Daoy (cell line): ENCODE data around the gene FAM3C. TPM values are rescaled to one million over a fixed set of nuclear protein-coding genes. Genes with fewer than 3 reads are reported as not detected.
"Not testable (repeated sequence)": the region's sequence is repeated elsewhere in the genome, so short reads cannot be mapped to it uniquely, and the experiment has no call there.

Source experiments
- DNase-seq: peaks from one replicate; pipeline ENCODE4 v3.0.0-alpha.2; 2015; ENCODE audit warnings: low read depth
- total RNA-seq: library from RNA; depleted of rRNA; stranded (reverse); fragments of >200 nt; shearing (Covaris generic); gene quantifications from 2 replicates; pipeline ENCODE4 v1.2.3, GENCODE V29; 2014

The FAM3C gene
- total RNA-seq, 1 experiment from 2014 or later = 86.6 TPM

DNA sequence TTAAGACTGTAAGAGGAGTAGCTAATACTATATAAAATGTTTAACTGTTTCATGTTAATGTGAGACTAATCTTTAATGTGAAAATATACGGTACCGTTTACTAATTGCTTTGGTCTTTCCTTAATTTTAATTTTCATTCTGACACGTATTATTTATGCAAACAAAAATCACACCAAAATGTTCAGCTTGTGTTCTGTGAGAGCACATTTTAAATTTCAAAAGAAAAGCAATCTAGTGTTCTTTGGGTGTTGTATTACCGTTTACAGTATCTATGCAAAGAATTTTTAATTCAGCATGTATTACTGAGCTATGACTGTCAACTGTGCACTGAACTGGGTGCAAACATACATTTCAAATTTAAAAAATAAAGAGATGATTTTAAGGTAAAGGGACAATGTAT is 65.1 kb downstream of the FAM3C start:
- DNase-seq = no peak

DNA sequence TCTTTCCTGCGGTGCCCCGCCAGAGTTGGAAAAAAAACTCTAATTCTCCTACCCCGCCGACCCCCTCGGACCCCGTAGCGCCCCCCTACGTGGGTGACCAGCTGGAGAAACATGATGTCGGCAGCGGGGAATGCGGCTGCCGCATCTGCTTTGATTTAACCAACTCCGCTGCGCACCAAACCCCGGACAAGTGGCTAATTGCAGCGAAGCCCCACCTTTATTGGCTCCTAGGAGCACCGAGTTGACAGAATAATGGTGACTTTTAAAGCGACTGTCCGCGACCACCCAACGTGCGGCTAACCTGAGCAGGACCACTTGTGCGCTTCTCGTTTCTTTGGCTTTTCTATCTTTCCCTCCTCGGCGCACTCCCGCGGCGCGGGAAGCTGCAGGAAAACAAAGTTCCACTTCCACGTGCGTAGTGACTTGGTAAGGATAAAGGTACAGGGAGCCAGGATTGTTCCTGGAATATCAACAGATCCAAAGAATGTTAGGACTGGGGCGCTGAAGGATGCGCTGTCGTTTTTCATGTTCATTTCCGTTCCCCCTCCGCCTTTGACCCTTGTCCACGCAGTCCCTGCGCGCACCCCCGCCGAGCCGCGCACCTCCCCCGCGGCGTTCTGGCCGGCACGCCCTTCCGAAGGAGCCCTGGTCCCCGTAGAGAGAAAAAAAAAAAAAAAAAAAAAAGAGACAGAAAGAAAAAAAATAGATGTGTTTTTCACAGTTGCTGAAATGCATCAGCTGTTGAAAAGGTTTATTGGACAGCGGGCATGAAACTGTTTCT is 65.9 kb downstream of the FAM3C start:
- peak; percentile 42 for DNase-seq

DNA sequence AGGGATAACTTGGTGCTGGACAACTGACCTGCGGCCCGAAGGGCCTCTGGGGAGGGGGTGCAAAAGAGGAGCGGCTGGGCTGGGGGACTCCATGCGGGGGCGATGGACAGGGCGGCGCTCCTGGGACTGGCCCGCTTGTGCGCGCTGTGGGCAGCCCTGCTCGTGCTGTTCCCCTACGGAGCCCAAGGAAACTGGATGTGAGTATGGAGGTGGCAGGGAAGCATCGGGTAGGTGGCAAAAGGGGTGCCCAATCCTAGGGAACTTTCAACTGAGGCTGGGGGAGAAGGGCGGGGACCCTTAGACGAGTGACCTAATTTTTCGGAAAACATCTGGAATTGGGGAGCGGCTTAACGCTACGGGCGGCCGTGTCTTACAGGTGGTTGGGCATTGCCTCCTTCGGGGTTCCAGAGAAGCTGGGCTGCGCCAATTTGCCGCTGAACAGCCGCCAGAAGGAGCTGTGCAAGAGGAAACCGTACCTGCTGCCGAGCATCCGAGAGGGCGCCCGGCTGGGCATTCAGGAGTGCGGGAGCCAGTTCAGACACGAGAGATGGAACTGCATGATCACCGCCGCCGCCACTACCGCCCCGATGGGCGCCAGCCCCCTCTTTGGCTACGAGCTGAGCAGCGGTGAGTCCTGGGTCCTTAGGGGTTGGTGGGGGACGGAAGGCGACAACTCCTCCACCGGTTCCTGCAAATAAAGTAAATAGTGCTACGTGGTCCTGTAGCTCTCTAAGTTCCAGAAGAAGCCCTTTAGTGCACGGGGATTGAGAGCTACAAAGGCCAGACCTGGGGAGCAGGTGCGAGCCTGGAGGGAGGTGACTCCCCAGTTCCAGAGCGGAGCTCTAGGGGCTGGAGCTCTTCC is 66.7 kb downstream of the FAM3C start:
- DNase-seq = peak; percentile 73

DNA sequence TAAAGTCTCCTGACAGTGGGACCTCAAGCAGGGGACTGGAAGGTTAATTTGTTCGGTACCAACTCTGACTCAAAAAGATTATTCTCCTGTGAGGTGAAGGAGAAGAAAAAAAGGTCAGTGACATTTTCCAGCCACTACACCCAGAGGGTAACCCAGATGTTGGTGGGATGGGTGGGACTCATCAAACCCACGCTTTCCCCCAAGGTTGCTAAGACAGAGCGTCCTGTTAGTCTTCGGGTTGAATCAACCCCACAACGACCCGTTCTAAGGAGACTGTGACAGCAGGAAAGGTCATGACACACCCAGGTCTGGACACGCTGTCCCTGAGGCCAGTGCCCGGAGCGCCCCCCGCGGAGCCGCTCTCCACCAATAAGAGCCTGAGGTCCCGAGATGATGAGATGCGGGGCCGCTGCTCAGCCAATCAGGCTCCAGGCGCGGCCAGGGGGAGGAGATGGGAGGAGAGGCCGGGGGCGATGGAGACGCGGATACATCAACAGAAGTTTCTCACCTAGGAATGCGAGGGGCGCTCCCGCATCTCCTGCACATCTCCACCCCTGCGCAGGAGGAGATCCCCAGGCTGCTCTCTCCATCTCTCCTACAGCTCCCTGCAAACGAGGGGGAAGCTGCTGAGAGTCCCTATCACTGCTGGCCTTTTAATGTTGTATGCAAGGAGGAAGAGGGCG is 67.5 kb downstream of the FAM3C start, which contains the start of gene WNT16:
Gene WNT16, plus strand, starts transcription at position 493 of the 683 bp plus-strand sequence. CDS start 293 bp downstream, outside the sequence.
- DNase-seq = peak; percentile 60

DNA sequence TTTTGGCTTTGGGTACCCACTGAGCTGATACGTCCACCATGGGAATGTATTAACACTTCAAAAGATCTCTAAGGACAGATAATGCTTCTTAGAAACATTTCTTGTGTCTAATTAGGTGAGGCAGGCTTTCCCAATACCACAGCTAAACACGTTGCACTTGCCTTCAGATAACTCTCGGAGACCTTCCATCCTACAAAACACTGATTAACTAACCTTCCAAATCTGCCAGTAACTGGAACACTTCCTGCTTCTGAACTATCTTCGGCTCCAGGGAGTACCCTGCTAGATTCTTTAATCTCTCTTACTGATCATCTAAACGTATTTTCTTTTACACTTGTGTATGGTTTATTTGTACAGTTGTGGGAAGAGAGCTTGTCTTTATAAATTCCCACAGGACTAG is 68.4 kb downstream of the FAM3C start:
- DNase-seq = no peak

DNA sequence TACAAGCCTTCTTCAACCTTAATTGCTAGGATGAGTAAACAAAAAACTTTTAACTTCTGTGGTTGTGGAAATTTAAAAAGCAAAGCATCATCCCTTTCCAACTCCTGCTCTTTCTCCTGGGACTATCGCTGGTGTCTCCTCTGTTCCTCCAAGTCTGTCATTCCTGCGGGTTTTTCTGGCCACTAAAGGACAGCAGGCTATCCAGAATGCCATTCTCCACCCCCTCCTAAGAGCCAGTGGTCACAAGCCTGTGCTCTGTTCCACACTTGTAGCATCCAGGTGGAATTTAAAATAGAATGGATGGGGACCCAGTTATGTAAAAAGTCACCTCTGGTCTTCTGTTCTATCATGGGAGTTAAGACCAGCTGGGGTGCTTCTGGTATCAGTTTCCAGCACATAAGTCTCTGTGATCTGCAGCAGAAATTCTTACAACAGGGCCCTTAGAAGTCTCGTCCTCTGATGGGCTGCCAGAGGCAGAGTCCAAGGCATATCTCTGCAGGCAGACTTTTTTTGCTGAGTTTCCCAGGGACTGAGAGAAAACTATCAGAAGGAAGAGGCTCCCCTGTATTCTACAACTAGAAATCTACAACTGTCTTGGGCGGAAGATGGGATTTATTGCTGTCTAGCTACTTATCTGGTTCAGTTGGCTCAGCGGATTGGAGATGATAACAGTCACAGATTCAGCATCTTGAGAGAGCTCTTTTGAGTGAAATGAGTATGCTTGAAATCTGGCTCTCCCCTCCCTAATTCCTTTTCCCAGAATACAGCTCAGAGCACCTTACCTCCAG is 72.4 kb downstream of the FAM3C start:
- DNase-seq = no peak

DNA sequence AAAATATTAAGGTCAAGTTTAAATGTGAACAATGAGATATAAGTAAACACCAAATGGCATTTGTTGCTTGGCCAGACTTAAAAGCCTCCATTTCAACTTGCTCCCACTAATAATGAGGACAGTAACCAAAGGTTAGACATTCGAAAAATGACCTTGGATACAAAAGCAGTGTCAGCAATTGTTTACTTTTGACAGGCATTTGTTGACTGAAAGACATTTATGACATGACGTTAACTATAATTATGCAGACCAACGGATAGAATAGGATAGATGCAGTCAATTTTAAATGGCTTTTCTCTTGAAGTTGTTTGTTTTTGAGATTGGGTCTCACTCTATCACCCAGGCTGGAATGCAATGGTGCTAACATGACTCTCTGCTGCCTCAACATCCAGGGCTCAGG is 73.6 kb downstream of the FAM3C start:
- DNase-seq = no peak

DNA sequence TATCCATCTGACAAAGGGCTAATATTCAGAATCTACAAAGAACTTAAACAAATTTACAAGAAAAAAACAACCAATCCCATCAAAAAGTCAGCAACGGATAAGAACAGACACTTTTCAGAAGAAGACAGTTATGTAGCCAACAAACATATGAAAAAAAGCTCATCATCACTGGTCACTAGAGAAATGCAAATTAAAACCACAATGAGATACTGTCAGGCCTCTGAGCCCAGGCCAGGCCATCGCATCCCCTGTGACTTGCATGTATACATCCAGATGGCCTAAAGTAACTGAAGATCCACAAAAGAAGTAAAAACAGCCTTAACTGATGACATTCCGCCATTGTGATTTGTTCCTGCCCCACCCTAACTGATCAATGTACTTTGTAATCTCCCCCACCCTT is 80.9 kb downstream of the FAM3C start:
- not testable (repeated sequence) for DNase-seq

DNA sequence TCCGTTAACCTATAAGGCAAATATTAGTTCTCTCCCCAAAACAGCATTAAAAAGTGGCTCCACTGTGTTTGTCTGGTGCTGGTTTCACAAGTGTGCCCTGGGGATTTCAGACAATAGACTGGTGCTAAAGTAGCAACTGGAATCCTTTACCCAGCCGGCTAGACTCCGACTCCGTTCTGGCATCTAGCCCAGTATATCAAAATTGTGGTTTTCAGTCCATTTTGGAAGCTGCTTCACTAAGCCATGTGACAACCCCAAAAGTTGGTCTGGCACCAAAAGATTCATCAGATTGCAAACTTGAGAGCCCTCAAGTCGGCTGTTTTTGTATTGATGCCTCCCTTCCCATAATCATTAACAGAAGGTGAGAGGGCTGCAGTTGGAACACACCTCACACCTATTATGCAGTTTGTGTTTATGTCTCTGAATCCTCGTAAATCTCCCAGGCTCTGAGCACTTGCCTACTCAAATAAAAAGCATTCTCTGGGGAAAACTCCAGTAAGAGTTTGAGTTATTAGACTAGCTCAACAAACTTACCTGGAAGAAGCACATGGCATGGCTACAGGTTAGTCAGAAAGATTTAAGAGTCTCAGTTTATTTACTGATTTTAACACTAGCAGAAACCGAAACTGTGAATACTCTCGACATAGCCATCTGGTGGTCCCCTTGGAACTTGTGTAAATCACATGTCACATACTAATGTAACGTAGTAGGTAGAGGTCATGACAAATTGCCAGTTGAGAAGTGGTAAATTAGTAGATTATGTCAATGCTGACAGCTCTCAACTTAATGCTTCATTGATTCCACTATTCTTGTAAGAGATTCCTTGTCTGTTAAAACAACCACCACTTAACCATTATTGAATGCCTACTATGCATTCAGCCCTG is 82.1 kb downstream of the FAM3C start:
- peak; percentile 68 for DNase-seq

DNA sequence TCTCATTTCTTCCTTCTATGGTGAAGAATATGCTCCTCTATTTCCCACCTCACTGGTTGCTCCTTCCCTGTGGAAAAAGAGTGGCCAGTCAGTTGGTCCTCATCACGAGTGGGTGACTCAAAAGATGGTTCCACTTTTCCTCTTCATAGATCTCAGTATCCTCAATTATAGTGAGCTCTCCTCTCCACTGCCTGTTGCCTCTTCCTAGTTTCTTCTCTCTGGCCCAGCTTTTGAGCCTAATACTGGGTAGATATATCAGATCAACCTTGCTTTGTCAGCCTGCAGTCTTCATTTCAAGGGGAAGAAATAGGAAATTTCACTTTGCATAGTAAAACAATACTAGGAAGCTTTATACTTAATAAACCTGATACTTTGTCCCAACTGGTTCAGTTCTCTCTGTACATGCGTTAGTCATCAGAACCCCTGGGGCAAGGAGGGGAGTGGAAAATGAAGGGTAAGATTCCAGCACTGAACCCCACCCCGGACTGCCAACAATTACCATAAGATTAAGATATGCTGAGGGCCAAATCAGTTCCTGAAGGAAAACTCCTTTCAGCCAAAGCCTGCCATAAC is 82.8 kb downstream of the FAM3C start:
- DNase-seq = peak; percentile 73

DNA sequence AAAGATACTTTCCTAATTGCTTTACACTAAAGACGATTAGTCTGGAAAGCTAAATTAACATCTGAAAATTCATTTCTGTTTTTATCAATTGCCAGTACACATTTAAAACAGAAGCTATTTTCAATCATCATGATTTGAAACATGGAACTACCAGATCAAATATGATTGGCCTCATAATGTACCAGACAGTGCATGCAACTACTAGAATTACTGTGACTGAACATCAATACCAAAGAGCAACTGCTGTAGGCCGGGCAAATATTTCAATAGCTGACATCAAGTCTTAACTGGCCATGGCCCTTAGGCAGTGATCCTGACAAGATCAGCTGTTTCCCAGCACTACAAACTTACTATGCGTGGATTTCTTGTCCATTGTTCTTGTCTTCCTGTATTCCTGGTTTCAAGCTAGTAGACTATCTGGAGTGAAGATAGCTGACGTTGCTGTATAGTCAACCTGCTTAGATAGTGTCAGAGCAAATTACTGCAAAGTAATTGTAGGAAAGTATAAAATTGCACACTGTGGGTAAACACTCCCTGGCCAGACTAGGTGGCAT is 89.0 kb downstream of the FAM3C start:
- DNase-seq = no peak

DNA sequence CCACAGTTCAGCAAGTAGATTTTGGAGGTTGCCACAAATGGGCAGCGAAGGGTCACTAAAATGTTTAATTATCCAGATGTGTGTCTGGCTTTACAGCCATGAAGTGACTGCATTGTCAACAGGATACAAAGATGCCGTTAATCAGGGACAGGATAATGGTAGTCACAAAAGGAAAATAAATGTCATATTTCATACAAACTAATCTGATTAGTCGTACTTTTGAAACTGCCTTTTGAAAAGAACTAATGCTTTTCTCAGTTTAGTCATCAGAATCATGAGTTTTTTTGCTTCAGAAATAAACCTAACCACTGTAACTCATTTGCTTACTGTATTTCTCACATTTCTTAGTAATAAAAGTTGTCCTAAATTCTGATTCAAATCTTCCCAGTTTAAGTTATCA is 89.5 kb downstream of the FAM3C start:
- no peak for DNase-seq

DNA sequence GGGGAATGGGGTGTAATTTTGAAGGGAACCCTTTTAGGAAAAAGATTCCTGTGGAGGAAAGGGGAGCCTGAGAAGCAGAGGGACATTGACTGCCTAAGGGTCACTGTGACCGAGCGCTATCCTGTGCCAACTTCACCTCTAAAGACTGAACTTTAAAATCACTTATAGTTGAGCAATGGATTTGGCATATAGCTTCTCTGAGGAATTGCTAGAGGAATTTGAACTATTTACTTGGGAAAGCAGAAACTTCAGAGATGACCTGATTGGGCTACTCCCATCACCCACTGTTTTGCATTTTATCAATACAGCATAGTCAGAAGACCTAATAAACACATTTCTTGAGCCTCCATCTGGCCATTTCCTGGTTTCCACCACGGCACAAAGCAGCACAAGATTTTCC is 91.0 kb downstream of the FAM3C start:
- DNase-seq = no peak

DNA sequence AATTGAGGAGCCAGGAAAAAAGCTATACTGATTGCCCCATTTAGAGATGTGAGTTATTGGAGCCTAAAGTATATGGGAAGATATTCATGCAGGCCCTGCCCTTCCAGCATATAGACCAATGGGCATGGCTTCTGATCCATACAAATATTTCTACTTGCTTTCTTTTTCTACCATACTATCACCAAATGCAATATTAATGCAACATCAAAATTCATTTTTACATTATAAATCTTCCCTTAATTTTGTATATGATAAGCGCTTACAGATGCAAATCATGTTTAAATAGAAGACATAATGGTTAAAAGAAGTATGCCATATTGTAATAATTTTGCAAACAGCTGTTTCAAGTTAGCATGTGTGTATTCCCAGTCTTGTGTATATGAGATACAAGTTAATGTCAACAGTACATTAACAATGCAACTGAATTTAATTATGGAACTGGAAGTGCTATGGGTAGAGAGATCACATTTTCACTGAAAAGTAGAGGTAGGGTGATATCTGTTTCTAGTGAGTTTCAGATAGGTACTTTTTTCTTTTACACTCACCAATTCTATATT is 91.9 kb downstream of the FAM3C start:
- no peak for DNase-seq

DNA sequence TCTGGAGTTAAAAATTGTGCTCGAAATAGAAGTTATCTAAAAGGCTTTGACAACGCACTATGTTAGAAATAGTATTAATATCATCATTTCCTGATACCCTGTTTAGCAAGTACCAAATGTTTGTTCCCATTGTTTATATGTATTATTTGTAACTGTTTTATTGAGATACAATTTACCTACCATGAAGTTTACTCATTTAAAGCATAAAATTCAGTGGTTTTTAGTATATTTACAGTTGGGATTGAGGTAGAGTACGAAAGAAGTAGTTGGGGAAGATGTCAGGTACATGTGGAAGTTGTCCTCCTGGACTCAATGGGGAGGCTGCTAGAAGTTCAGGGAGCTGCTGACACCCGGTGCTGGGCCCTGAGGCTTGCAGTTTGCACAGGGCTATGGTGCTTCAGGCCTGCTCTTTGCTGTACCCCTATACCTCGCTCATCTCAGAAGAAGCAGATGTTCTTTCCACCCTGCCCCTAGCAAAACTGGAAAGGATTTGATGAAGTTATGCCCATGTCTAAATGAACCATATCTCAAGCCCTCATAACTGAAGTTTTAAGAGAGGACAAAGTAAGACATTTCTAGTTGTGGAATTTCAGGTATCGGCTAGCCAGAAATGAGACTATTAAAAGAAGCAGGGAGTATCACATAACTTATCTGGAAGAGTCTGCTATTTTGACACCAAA is 92.5 kb downstream of the FAM3C start:
- no peak for DNase-seq

DNA sequence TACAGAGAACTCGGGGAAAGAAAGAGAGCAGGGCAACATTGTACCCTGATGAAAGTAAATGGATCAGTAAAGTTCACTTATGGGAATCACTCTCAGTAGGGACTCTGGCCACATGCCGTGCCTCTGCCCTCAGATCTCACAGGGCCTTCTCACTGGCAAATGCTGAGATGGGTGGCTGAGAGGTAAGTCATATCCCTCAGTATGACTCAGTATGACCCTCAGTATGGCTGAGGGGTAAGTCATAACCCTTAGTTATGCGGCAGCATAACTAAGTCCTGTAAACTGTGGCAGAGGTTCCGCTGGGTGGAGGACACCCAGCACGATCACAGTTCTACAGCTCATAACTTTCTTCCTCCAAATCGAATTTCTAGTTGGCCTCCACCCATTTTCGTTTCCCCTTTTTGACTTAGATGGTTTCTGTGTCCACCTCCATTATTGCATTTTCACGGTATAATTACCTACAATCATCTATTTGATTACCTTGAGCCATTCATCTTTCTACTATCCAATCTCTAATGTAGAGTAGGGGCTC is 93.8 kb downstream of the FAM3C start:
- DNase-seq = peak; percentile 94

DNA sequence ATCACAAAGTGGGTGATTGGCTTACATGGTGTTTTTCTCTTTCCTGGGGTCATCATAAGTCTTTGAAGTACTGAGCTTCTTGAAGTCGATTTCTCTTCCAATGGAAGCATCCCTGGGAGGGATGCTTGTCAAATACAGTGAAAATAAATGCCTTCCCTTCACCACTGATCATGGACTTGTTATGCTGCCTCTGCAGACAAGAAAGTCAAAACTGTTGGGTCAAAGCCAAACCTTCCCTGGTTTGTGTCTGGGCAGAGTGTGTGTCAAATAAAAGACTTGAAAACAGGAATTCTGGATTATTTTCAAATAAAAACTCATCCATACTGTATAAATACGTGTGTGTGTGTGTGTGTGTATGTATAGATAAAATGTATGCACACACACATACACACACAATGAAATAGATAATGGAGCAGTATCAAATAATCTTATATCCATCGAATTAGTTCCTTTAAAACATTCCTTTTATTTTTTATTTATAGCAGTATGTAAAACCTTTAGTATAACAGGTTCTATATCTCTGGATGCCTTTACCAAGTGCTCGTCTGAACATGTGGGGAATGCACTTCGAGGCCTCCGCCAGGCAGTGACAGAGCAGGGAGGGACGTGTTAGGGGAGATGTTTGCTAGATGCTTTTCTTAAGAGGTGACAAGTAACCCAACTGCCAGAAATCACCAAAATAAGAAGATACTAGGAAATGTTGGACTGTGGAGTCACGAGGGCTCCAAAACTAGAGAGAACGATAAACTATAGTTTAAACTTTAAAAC is 94.5 kb downstream of the FAM3C start:
- DNase-seq = peak; percentile 38
